ENCODE results near the gene CASP8AP2.

DNA sequence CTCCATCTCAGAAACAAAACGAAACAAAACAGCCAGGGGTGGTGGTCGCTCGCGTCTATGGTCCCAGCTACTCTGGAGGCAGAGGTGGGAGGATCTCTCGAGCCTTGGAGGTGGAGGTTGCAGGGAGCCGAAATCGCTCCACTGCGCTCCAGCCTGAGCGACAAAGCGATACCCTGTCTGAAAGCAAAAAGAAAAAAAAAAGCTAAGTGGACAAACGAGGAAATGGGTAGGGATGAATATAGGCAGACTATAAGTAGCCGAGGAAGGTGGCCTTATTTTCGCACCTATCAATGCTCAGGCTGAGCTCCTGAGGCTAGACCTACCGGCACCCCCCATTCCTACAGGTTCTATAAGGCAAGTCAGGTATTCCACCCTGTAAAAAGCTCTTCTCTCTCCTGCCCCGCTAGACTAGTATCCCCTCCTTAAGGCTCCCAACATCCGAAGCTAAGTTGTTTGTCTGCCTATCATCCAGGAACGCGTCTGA lies 650 bp upstream of the CASP8AP2 start:
- TF ChIP-seq, protein P1, sequence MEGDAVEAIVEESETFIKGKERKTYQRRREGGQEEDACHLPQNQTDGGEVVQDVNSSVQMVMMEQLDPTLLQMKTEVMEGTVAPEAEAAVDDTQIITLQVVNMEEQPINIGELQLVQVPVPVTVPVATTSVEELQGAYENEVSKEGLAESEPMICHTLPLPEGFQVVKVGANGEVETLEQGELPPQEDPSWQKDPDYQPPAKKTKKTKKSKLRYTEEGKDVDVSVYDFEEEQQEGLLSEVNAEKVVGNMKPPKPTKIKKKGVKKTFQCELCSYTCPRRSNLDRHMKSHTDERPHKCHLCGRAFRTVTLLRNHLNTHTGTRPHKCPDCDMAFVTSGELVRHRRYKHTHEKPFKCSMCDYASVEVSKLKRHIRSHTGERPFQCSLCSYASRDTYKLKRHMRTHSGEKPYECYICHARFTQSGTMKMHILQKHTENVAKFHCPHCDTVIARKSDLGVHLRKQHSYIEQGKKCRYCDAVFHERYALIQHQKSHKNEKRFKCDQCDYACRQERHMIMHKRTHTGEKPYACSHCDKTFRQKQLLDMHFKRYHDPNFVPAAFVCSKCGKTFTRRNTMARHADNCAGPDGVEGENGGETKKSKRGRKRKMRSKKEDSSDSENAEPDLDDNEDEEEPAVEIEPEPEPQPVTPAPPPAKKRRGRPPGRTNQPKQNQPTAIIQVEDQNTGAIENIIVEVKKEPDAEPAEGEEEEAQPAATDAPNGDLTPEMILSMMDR (IDR thresholded peaks at IDR 0.05): no peak
- no peak for TF ChIP-seq POLR2A (IDR thresholded peaks at IDR 0.05)

All from esophagus squamous epithelium (tissue), 4 donors.